K562 (cell line): ENCODE measurements around the gene NAV2. TPM values are rescaled to one million over a fixed set of nuclear protein-coding genes. Genes with fewer than 3 reads are reported as not detected.

ENCODE experiments used
- ARID2 ChIP-seq: fragments of 450-650 bp; IDR thresholded peaks from 2 replicates; pipeline ENCODE4 v1.6.1; 2017; ENCODE audit warnings: antibody characterized with exemption, mild to moderate bottlenecking
- ATF6 ChIP-seq: sonication (generic); formaldehyde crosslinking; IDR thresholded peaks from 2 replicates; pipeline ENCODE4 v1.4.0; 2020; ENCODE audit warnings: mild to moderate bottlenecking, missing genetic modification reagents
- CBFA2T3 ChIP-seq: fragments of 450-650 bp; IDR thresholded peaks from 2 replicates; pipeline ENCODE4 v1.6.1; 2017
- CREB3L1 ChIP-seq: fragments of 450-650 bp; IDR thresholded peaks from 2 replicates; pipeline ENCODE4 v1.6.1; 2014; ENCODE audit warnings: low read depth, mild to moderate bottlenecking, moderate library complexity, borderline replicate concordance
- DDX20 ChIP-seq: fragments of 450-650 bp; IDR thresholded peaks from 2 replicates; pipeline ENCODE4 v1.6.1; 2016; ENCODE audit warnings: missing genetic modification characterization, low read depth, mild to moderate bottlenecking, missing compliant biosample characterization, moderate library complexity
- FOXJ2 ChIP-seq: fragments of 200-800 bp; sonication (Bioruptor generic); IDR thresholded peaks from 2 replicates; pipeline ENCODE4 v1.6.1; 2016; ENCODE audit warnings: missing genetic modification characterization, missing compliant biosample characterization
- HDGF ChIP-seq: fragments of 450-650 bp; IDR thresholded peaks from 2 replicates; pipeline ENCODE4 v1.6.1; 2016
- MED1 ChIP-seq: sonication (generic); formaldehyde crosslinking; IDR thresholded peaks from 2 replicates; pipeline ENCODE4 v1.8.1; 2023; ENCODE audit warnings: missing genetic modification reagents, borderline replicate concordance
- NONO ChIP-seq, 2 experiments: fragments of 200-400 bp in 1 of 2; fragments of 450-650 bp in 1 of 2; formaldehyde crosslinking in 1 of 2; IDR thresholded peaks; 2 replicates each; pipeline ENCODE4 v1.6.1; 2017; ENCODE audit warnings: low read depth in 2 of 2, mild to moderate bottlenecking in 2 of 2, moderate library complexity in 2 of 2, low read length in 1 of 2
- POLR2AphosphoS5 ChIP-seq: IDR thresholded peaks from 2 replicates; pipeline ENCODE4 v1.6.1; 2011; ENCODE audit warnings: mild to moderate bottlenecking, low read depth, low read length, moderate library complexity; ENCODE audit not compliant: control insufficient read depth, insufficient read depth
- SIX5 ChIP-seq, 2 experiments: IDR thresholded peaks; 2 replicates each; pipeline ENCODE4 v1.6.1; 2011; ENCODE audit warnings: low read length in 2 of 2, borderline replicate concordance in 1 of 2, low read depth in 1 of 2, mild to moderate bottlenecking in 1 of 2, moderate library complexity in 1 of 2; ENCODE audit not compliant: insufficient read depth in 1 of 2
- SNRNP70 ChIP-seq: fragments of 200-400 bp; formaldehyde crosslinking; optimal IDR thresholded peaks from 2 replicates; pipeline ENCODE3; 2017; ENCODE audit warnings: low read depth, low read length
- ZNF277 ChIP-seq: fragments of 250-450 bp; sonication (Bioruptor Pico); IDR thresholded peaks from 2 replicates; pipeline ENCODE4 v1.8.0; 2022; ENCODE audit warnings: inconsistent platforms, mild to moderate bottlenecking, moderate library complexity, borderline replicate concordance
- polyA plus RNA-seq, 8 experiments: library from polyadenylated mRNA; depleted of rRNA in 4 of 8; stranded (reverse) in 5 of 8; unstranded in 3 of 8; fragments of >200 nt; fragmentation: Nextera tagmentation in 2 of 8; fragmentation: Illumina TruSeq in 1 of 8; extraction: Ambion mirVana in 2 of 8; extraction: Trizol in 1 of 8; gene quantifications; 2 replicates each; pipeline versions ENCODE4 v1.2.1 to v1.2.3, GENCODE V29; 2011 to 2014; ENCODE audit warnings: inconsistent platforms in 1 of 8, missing spikeins in 1 of 8
- total RNA-seq, 7 experiments: library from RNA; depleted of rRNA in 6 of 7; stranded (reverse); fragments of >200 nt in 6 of 7; fragmentation: Illumina TruSeq in 2 of 7; extraction: Trizol in 2 of 7; gene quantifications; 2 replicates each; pipeline versions ENCODE4 v1.2.1 to v1.2.3, GENCODE V29; 2011 to 2021; ENCODE audit warnings: low replicate concordance in 1 of 7
- TF ChIP-seq, protein P1 (sequence below): fragments of 450-650 bp; conservative IDR thresholded peaks from 2 replicates; pipeline ENCODE4 v1.6.1; 2016; ENCODE audit warnings: missing genetic modification characterization, low read depth, mild to moderate bottlenecking, control low read depth, missing compliant biosample characterization
- TF ChIP-seq, protein P2 (sequence below): sonication (generic); formaldehyde crosslinking; IDR thresholded peaks from 2 replicates; pipeline ENCODE4 v1.8.1; 2022; ENCODE audit warnings: missing genetic modification reagents

NAV2 gene
- total and polyA plus RNA-seq, 9 of the 15 experiments (the other 6 are each of a cell fraction or from before 2014, with no cell fraction given): 0.03 to 0.35 (median 0.05) TPM

DNA sequence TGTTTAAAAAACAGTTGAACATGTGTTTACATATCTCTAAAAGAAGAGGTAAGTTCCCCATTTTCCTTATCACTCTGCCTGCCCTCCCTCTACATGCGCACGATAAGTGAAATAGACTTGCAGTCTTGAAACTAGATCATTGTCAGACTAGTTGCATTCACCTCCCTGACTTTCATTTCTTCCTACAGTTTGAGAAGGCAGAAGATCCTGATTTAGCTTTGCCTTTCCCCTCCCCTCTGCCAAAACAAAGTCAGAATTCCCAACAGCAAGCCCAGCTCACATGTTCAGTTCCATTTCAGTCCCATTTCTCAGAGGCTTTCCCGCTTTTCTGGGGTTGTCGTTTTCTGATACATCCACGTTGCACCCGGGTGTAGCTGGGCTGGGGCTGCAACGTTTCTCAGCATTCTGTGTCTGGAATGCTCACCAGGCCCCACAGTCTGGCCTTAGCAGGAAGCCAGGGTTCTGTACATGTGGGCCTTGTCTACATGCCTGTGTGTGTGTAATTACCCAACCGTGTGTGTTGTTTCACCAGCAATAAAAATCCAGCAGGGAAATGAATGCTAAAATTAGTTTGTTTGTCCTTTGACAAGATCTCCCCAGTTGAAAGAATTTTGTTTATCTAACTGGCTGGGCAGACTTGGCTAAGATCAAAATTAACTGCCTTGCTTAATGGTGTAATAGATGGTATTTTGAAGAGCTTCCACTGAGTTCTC is 268.5 kb downstream of the NAV2 start (continued):
- TF ChIP-seq CREB3L1 (0 out of 2 replicates have a peak, but pooled peaks have one; percentile 22), POLR2AphosphoS5 (peak; percentile 34; the same call in 1 of the 2 replicates), NONO (IDR thresholded peaks at IDR 0.05; ENCODE audit: low read depth in 2 of 2, low read length in 1 of 2) (no peak), ATF6 (CRISPR knock-in tag) (no peak), CBFA2T3 (peak; percentile 69), DDX20 (tag) (no peak), SNRNP70 (no peak), SIX5 (IDR thresholded peaks at IDR 0.05; ENCODE audit: borderline replicate concordance in 1 of 2, insufficient read depth in 1 of 2, low read depth in 1 of 2, low read length in 2 of 2) (no peak), HDGF (no peak), ZNF277 (CRISPR knock-in tag) (no peak), MED1 (CRISPR knock-in tag) (no peak), FOXJ2 (tag) (no peak), ARID2 (no peak)
- TF ChIP-seq, protein P1, sequence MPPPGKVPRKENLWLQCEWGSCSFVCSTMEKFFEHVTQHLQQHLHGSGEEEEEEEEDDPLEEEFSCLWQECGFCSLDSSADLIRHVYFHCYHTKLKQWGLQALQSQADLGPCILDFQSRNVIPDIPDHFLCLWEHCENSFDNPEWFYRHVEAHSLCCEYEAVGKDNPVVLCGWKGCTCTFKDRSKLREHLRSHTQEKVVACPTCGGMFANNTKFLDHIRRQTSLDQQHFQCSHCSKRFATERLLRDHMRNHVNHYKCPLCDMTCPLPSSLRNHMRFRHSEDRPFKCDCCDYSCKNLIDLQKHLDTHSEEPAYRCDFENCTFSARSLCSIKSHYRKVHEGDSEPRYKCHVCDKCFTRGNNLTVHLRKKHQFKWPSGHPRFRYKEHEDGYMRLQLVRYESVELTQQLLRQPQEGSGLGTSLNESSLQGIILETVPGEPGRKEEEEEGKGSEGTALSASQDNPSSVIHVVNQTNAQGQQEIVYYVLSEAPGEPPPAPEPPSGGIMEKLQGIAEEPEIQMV: no peak
- TF ChIP-seq, protein P2, sequence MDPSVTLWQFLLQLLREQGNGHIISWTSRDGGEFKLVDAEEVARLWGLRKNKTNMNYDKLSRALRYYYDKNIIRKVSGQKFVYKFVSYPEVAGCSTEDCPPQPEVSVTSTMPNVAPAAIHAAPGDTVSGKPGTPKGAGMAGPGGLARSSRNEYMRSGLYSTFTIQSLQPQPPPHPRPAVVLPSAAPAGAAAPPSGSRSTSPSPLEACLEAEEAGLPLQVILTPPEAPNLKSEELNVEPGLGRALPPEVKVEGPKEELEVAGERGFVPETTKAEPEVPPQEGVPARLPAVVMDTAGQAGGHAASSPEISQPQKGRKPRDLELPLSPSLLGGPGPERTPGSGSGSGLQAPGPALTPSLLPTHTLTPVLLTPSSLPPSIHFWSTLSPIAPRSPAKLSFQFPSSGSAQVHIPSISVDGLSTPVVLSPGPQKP (CRISPR knock-in tag): no peak
